NCI-H510A (cell line): Measurements from ENCODE around the gene POLR3C.
A peak's percentile ranks its signal among the peaks of the same experiment; 100 is the strongest.
"Not testable (repeated sequence)": the region's sequence is repeated elsewhere in the genome, so short reads cannot be mapped to it uniquely, and the experiment has no call there.

Experiments
- DNase-seq: peaks from one replicate; lab custom pipeline; 2025; lab: John Stamatoyannopoulos, UW

Gene POLR3C, protein sequence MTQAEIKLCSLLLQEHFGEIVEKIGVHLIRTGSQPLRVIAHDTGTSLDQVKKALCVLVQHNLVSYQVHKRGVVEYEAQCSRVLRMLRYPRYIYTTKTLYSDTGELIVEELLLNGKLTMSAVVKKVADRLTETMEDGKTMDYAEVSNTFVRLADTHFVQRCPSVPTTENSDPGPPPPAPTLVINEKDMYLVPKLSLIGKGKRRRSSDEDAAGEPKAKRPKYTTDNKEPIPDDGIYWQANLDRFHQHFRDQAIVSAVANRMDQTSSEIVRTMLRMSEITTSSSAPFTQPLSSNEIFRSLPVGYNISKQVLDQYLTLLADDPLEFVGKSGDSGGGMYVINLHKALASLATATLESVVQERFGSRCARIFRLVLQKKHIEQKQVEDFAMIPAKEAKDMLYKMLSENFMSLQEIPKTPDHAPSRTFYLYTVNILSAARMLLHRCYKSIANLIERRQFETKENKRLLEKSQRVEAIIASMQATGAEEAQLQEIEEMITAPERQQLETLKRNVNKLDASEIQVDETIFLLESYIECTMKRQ

GRCh38 chr1:145823565-145824498, at the start of gene POLR3C, which contains the start of gene RNF115:
POLR3C (plus strand) TSS chr1:145824200; CDS start chr1:145825777, 1,577 bp downstream.
RNF115 (minus strand) TSS chr1:145824095; CDS start chr1:145823873, 222 bp downstream.
- DNase-seq, result peak; percentile 94

GRCh38 chr1:145777357-145778145, 46.4 kb upstream of the POLR3C start:
- no peak for DNase-seq

- no peak for DNase-seq
Observed at GRCh38 chr1:145778146-145778540, 45.9 kb upstream of the POLR3C start.

- DNase-seq, result no peak
Observed at GRCh38 chr1:145782272-145783099, 41.5 kb upstream of the POLR3C start.

DNA sequence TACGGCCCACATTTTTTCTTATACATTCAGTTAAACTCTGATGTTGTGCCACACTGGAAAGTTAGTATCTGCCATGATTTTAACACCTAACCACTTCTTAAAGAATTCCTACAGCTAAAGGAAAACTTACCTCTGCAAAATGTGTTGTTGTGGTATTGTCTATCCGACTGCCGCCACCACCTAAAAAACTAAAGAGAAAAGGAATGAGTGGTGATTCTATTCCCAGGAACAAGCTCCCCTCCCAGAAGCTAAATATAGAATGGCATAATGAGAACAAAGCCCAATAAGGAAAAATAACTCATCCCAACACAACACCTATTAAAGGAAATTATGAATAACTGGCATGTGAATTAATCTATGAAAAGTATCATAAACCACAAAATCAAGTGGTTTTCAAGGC, 39.6 kb upstream of the POLR3C start:
- DNase-seq, result no peak

- DNase-seq, result no peak
Observed at GRCh38 chr1:145785547-145785946, 38.5 kb upstream of the POLR3C start.

GRCh38 chr1:145786271-145786670, 37.7 kb upstream of the POLR3C start:
- DNase-seq, result no peak

DNA sequence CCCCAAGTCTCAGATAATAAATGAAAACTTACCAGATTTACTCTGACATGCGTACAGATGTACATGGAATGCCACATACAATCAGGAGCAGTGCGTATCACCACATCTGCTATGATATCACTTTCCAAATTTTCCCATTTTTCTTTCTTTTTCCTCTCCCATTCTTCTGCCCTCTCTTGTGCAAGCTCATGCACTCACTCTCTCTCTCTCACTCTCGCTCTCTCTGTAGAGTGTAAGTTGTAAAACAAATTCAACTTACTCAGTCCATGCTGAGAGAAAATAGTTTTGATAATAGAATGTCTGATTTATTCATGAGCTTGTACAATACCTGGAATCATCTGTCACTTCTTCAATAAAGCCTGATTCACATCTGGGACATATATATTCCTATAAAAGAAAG, 35.4 kb upstream of the POLR3C start:
- no peak for DNase-seq

DNA sequence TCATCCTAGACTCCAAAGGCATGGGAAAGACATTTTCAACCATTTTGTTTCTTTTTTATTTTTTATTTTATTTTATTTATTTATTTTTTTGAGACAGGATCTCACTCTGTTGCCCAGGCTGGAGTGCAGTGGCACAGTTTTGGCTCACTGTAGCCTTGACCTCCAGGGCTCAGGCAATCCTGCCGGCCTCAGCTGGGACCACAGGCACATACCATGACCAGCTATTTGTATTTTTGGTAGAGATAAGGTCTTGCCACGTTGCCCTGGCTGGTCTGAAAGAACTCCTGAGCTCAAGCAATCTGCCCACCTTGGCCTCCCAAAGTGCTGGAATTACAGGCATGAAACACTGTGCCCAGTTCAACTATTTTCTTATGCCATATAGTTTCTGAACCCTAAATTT, 32.1 kb upstream of the POLR3C start:
- not testable (repeated sequence) for DNase-seq

DNA sequence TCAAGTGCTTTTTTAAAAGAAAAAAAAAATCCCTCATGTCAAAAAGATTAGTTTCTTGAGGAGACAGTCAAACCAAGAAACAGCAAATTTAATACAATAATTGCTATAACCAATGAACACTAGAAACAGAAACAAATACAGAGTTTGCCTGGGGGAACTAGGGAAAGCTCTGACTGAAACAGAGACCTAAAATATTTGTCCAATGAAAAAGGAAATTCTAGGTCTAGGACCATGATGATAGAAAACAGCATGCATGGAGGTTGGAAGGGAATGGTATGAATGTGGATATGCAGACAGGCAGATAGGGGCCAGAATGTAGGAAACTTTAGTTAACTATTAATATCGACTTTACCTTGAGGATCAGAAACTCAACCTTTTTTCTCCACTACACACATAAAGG, 31.5 kb upstream of the POLR3C start:
- no peak for DNase-seq

- DNase-seq, result no peak
Observed at GRCh38 chr1:145795257-145795881, 28.6 kb upstream of the POLR3C start.

DNA sequence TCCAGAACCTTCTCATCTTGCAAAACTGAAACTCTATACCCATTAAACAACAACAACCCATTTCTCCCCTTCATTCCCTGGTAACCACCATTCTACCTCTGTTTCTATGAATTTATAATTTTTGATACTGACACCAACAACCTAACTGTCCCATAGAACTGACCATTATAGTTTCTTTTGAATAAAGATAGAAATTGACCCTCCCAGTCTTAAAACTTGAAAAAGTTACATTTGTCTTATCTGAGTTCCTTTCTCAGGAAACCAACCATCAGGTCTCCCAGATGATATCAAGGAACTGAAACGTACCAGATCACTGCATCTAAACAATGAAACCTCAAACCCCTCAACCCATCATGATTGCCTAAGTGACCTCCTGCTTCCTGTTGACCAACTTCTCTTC, 27.2 kb upstream of the POLR3C start:
- no peak for DNase-seq

- DNase-seq, result no peak
Observed at GRCh38 chr1:145799806-145800205, 24.2 kb upstream of the POLR3C start.

DNA sequence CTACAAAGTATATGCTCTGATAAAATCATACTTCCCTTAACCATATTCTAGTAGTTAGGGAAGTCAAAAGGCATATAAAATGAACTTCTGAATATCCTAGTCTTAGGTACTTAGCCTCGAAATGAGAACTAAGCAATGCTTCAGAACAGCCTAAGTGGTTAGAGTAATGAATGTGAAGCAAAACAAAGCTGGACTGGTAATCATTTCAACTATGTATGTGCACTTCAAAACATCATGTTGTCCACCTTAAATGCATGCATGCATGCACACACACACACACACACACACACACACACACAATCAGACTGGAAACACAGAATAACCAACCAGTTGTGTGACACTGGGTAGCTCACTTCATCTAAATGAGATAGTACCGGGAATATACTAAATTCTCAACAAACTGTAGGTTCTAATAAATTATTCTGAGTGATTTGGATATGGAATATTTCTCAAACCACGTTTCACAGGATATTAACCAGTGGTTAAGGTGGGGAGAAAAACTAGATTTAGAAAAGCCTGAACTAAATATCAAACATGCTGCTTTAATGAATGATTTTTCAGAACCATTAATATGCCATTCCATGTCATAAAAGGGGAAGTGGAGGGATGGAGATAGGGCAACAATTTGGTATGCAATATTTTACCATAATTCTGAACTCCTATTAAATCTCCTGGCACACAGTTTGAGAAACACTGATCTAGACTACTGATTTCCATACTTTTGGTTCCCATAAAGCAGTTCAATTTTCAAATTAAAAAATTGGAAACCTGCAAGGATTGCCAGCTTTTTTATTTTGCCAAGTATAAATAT, 19.6 kb upstream of the POLR3C start:
- DNase-seq, result no peak

DNA sequence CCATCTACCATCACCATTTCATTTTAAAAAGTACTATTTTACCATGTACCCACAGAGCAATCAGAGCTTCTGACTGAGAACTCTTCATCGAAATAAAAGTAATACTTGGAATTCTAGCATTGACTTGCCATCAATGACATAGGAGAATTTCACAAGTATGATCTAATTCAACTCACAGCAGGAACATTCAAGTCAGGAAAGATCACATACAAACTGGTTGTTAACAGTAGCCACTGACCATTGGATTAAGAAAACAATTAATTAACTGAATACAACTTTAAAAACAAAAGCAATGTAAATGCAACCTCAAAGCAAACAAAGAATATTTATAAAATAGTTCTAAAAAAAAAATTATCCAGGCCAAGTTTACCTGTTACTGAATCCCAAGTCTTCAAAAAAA, 18.9 kb upstream of the POLR3C start:
- DNase-seq, result no peak

DNA sequence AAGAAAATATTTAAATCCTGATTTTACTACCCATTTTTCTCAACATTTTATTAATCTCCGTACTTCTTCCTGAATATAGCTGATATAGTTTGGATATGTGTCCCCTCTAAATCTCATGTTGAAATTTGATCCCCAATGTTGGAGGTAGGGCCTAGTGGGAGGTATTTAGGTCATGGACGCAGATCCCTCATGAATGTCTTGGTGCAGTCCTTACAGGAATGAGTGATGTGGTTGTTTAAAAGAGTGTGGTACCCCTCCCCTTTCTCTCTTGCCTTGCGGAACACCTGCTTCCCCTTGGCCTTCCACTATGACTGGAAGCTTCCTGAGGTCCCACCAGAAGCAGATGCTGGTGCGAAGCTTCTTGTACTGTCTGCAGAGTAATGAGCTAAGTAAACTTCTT, 17.6 kb upstream of the POLR3C start:
- no peak for DNase-seq

GRCh38 chr1:145806844-145807243, 17.2 kb upstream of the POLR3C start:
- DNase-seq, result no peak

DNA sequence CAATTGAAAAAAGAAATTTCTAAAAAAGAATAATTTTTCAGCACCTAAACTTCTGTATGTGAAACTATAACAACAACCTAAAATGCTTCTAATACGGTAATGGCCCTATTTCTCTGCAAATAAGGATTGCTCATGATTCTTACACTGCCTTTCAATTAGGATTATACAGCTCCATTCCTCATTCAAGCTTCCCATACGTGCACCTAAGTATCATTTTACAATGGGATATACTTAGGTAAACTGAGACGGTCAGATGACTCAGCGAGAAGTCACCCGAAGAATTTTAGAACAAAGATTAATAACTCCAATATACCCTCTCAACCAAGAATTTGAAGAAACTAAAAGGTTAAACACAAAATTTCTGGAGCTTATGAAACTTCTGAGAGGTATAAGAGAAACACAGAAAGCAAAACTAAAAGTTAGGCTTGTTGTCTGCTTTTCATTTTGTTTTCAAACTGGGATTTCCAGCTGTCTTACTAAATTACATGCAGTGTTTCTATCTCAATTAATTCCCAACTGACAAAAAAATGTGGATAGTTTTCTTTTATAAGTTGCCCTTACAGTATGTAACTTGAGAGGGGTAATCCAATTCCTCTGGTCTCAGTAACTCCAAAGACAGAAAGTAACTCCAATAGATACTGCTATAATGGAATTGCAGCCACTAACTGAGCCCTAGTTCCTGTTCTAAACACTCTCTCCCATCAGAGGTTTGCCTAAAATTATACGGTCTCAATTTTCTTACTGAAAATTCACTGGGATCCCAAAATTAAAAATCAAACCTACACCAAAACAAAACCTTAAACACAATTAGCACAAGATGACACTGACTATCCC, 10.8 kb upstream of the POLR3C start:
- not testable (repeated sequence) for DNase-seq

DNA sequence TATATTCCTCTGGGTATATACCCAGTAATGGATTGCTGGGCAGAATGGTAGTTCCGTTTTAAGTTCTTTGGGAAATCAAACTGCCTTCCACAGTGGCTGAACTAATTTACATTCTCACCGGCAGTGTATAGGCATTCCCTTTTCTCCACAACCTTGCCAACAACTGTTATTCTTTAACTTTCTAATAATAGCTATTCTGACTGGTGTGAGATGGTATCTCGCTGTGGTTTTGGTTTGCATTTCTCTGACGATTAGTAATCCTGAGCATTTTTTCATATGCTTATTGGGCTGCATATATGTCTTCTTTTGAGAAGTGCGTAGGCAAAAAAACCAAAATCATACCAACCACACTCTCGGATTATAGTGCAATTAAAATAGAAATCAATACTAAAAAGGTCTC, 5.9 kb upstream of the POLR3C start:
- not testable (repeated sequence) for DNase-seq
